Stimulated activated CD8-positive, alpha-beta memory T cell treated with anti-CD3 and anti-CD28 coated beads, Interleukin-2, amount 100 ng/mL, for 48 hours (primary cell): Measurements from ENCODE around the gene PCDH15.
"Not testable (repeated sequence)": the region's sequence is repeated elsewhere in the genome, so short reads cannot be mapped to it uniquely, and the experiment has no call there.

Experiments
- DNase-seq, 2 donors: peaks; one replicate each; pipeline ENCODE4 v3.0.0-alpha.2; 2020; ENCODE audit warnings: low read depth in 2 of 2

PCDH15 gene

DNA sequence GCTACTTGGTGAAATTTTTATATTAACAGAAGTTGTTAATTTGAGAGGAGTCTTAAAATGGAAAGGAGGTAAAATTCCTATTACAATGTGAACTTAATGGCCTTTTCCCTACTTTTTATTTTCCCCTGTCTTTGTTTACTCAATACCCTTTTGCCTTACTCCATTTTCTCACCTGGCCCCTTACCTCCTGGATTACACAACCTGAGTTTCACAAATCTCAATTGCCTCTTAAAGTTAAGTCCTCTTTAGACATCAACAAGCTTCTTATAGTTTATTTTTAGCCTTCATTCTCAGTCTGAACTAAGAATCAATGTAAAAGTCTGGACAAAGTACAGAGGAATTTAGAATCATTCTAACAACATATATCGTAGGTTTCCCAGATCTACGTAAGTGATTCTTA lies 247.0 kb downstream of the PCDH15 start:
- no peak for DNase-seq

DNA sequence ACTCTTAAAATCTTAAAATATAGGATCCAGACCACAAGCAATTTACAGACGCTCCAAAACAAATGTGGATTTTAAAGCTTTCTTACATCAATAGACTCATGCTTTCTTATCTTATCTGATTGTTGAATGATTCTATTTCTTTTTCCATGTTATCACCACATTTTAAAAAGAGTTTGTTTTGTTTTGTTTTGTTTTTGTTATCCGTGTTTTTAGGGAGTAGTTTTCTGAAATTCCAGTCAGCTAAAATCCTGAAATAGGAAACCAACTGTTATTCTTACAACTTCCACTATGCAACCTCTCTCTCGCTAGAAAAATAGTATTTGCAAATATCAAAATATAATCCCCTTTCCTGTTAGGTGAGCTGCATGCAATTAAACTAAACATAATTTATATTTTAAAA lies 251.0 kb downstream of the PCDH15 start:
- DNase-seq, result no peak

GRCh38 chr10:54531296-54531695 lies 269.7 kb downstream of the PCDH15 start:
- no peak for DNase-seq

GRCh38 chr10:54530299-54530698 lies 270.7 kb downstream of the PCDH15 start:
- no peak for DNase-seq

DNA sequence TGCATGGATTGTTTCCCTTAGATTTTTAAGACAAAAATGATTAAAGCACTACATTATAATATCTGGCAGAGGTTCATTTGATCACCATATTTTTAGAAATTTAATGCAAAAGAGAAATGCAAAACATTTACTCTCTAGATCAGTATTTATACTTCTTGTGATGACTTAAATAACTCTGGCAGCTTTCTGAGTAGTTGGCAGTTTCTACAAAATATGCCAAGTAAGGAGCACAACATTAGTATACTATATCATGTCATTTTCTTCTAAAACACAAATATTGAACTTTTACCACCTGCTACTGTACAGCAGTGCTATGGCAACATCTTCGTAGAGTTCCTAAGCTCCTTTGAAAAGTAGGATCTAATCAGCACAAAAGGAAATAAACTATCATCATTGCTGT lies 275.2 kb downstream of the PCDH15 start:
- no peak for DNase-seq

GRCh38 chr10:54515244-54515643 lies 285.8 kb downstream of the PCDH15 start:
- not testable (repeated sequence) for DNase-seq

- DNase-seq, result no peak
Observed at GRCh38 chr10:54503863-54504262, 297.2 kb downstream of the PCDH15 start.

GRCh38 chr10:54501929-54502328 lies 299.1 kb downstream of the PCDH15 start:
- no peak for DNase-seq

- DNase-seq, result no peak
Observed at GRCh38 chr10:54496852-54497251, 304.2 kb downstream of the PCDH15 start.

- DNase-seq, result no peak
Observed at GRCh38 chr10:54487743-54488142, 313.3 kb downstream of the PCDH15 start.

DNA sequence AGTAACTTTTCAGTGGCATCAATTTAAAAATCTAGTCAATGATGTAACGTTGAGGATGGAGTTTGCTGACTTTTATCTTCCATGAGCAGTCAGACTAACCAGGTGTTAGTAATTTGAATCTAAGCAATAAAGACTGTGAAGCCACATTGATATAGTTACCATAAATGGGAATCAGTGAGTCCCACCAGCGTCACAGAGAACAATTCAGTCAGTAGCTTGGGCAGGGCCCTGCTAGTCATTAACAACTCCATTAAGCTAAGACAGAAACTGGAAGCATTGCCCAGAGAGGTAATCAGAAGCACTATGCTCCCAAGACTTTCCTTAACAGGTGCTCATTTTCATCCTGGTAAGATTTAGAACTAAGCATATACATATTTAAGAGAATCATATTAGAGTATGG lies 315.1 kb downstream of the PCDH15 start:
- DNase-seq, result no peak

- DNase-seq, result no peak
Observed at GRCh38 chr10:54484186-54484585, 316.8 kb downstream of the PCDH15 start.

DNA sequence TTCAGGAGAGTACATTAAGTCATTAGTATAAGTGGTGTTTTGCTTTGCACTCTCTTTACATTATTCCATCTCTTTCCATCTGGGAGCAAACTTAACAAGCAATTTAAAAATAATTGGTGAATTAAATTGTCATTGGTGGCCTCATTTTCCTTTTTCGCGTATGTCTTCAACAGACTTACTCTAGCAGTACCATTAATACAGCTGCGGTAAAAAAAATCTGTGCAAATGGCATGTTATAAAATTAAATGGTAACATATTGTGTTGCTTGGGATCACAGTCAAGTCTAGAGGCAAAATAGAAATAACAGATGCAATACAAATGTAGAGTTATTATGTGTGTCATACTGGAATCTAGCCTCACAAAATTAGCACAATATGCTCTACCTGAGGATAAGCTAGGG lies 322.4 kb downstream of the PCDH15 start:
- no peak for DNase-seq

- DNase-seq, result no peak
Observed at GRCh38 chr10:54477738-54478137, 323.3 kb downstream of the PCDH15 start.

GRCh38 chr10:54470324-54470631 lies 330.8 kb downstream of the PCDH15 start:
- DNase-seq, result no peak

DNA sequence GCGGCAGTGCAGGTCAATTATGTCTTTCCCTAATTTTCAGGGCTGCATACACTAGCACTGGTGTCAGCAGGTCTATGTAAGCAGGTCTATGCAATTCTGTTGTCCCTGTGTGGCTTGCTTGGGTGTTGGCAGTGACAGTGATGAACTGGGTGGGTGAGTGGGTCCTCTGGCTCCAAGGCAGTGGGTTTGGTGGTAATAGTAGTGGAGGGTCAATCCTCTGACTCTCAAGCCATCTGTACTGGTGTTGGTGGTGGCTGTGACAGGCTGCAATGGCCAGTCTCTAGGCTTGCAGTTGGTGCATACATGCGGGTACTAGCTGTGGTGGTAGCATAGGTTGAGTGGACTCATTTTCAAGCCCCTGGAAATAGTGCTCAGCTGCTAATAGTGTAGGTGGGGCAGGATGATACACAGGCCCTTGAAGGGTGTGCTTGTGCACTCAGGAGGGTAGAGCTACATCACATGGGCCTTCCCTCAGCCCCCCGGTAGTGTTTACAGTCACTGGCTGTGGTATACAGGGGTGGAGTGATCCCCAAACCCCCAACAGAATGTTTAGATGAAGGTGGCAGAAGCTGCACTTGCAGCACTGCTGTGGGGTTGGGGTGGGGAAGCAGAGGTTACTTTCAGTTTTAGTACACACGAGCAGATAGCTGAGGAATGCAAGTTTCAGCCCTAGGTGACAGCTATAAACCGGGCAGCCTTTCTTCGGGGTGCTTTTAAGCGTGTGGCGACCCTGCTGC lies 331.3 kb downstream of the PCDH15 start:
- no peak for DNase-seq

GRCh38 chr10:54454271-54454670 lies 346.8 kb downstream of the PCDH15 start:
- no peak for DNase-seq

- DNase-seq, result no peak
Observed at GRCh38 chr10:54449056-54449455, 352.0 kb downstream of the PCDH15 start.

GRCh38 chr10:54444170-54444569 lies 356.9 kb downstream of the PCDH15 start:
- no peak for DNase-seq

DNA sequence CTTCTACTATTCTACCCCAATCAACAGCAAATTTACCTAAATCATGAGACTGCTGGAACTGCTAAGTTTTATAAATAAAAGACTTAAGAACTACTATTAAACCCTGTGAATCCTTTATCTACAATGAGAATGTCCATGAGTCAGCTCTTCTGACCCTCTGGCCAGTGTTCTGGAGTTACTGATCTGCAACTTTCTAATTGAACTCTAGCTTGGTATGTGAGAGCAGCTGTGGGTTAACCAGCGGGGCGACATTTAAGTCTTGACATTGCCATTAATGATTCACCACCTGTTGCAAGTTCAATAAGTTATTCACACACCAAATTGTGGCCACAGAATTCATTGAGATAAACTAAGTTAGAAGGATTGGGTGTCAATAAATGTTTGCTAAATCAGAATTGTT lies 359.8 kb downstream of the PCDH15 start:
- no peak for DNase-seq

- no peak for DNase-seq
Observed at GRCh38 chr10:54434782-54435181, 366.2 kb downstream of the PCDH15 start.

- no peak for DNase-seq
Observed at GRCh38 chr10:54415483-54415882, 385.5 kb downstream of the PCDH15 start.

GRCh38 chr10:54402576-54402975 lies 398.5 kb downstream of the PCDH15 start:
- DNase-seq, result no peak

DNA sequence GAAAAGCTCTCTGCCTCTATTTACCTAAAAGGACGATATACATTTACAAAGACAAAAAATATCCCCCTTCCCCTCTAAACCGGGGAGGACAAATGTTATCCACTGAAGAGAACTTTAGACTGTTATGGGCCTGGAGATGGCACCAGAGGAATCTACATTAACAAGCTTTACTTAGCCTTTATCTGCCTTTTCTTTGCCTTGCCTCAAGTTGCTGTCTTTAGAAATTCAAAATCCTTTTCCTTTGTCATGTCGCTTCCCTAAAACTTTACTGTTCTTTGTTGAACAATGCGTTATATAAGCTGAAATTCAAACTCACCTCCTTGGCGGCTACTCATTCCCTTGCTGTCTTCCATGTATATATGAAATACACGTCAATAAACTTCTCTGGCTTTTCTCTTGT lies 405.0 kb downstream of the PCDH15 start:
- no peak for DNase-seq
